Right hindlimb (tissue), 1 donor: ENCODE measurements around the gene SPANXA1.
"Not testable (repeated sequence)": the region's sequence is repeated elsewhere in the genome, so short reads cannot be mapped to it uniquely, and the experiment has no call there.

Source experiments
- DNase-seq: peaks from one replicate; pipeline ENCODE4 v3.0.0-alpha.2; 2018

Gene SPANXA1, protein sequence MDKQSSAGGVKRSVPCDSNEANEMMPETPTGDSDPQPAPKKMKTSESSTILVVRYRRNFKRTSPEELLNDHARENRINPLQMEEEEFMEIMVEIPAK

DNA sequence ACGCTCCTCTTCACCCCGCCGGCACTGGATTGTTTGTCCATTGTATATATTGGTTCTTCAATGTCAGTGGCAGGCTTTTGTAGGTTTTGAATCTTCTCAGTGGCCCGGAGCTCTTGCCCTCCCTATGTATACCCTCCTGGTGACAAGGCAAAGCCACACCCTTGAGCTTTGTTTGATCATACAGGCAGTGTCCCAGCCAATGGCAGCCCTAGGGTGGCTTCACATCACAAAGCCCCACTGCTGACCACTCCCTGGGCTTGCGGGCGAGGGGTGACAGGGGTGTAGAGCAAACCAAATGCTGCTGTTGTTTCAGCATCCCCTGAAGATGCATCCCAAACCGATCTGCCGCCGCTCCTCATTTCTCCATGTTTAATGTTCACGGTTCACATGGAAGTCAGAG is at the start of gene SPANXA1:
TSS of gene SPANXA1 (minus strand) at position 101 of the 400 bp plus-strand sequence. CDS start at position 41, 60 bp downstream.
- DNase-seq: not testable (repeated sequence)

DNA sequence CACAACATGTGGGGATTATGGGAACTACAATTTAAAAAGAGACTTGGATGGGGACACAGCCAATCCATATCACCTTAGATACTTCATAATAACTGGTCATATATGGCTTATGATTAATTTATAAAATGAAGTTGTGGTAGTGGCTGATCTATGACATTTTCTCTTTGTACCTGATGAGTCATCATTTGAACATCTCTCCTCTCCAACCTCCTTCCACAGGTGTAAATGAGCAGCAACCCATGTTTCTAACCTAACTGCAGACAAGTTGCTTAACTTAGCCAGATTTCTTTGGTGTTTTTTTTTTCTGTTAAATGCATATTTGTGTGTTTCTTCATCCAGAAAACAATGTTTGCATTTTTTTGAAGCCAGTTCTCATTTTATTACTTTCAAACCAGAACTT is 47.6 kb upstream of the SPANXA1 start:
- no peak for DNase-seq

DNA sequence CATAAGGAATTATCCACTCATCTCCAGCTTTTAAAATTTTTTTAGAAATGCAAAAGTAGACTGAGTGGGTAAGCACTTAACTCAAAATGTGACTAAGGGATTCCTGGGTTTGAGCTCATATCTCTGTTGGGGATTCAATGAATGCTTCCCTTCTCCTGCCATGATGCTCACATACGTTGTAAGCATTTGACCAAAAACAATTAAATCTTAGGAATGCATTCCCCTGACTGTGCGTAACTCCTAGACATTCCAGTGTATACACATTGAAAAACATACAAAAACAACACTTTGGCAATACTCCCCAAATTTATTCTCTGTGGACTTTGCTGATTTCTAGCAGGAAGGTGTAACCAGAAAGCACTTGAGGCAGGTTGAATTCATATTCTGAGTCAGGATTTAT is 34.8 kb upstream of the SPANXA1 start:
- DNase-seq: no peak

DNA sequence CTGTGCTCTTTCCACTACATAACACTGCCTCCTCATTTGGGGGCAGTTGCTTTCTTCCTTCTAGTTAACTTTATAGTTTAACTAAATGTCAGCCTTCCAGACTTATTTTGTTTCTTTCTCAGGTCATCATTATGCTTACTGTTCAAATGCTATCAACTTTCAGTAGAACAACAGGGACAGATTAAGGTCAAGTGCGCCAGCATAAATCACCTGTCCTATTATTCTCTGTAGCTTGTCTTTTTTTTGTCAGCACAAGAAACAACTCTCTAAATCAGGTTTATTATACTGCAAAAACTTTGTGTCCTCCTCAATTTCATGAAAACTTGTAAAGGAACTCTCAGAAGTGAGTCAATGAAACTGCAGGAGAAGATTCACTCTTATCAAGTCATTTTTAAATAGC is 24.6 kb upstream of the SPANXA1 start:
- DNase-seq: no peak

DNA sequence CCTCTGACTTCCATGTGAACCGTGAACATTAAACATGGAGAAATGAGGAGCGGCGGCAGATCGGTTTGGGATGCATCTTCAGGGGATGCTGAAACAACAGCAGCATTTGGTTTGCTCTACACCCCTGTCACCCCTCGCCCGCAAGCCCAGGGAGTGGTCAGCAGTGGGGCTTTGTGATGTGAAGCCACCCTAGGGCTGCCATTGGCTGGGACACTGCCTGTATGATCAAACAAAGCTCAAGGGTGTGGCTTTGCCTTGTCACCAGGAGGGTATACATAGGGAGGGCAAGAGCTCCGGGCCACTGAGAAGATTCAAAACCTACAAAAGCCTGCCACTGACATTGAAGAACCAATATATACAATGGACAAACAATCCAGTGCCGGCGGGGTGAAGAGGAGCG is 4.9 kb upstream of the SPANXA1 start, which contains the start of gene SPANXA2:
TSS of gene SPANXA2 (plus strand) at position 301 of the 400 bp plus-strand sequence. CDS start at position 361, 60 bp downstream.
- not testable (repeated sequence) for DNase-seq

- not testable (repeated sequence) for DNase-seq
These were observed 42.0 kb downstream of the SPANXA1 start for GRCh38 chrX:141542551-141542950.
